Breast epithelium (tissue), 3 donors: ENCODE measurements around the gene WLS.

Experiments used
- POLR2A ChIP-seq: fragments of 450-650 bp; IDR thresholded peaks from one replicate; pipeline ENCODE4 v1.6.1; 2016; ENCODE audit warnings: antibody characterized with exemption, mild to moderate bottlenecking, moderate library complexity
- POLR2AphosphoS5 ChIP-seq, 3 donors: sonication (generic); formaldehyde crosslinking; IDR thresholded peaks; one replicate each; pipeline ENCODE4 v1.6.1; 2017; ENCODE audit warnings: antibody characterized with exemption in 3 of 3

GRCh38 chr1:68103884-68104554, 128.3 kb downstream of the WLS start:
- TF ChIP-seq POLR2AphosphoS5 (IDR thresholded peaks at IDR 0.05): no peak
- no peak for TF ChIP-seq POLR2A
